HL-60 (cell line): Measurements from ENCODE around the gene PTPRG.

Experiments used
- DNase-seq, 2 experiments: peaks; one replicate each; pipeline ENCODE4 v3.0.0-alpha.2; 2010 to 2020; ENCODE audit warnings: low read depth in 1 of 2, low spot score in 1 of 2
- H3K27ac ChIP-seq: fragments of 250-450 bp; sonication (Bioruptor Pico); replicated peaks from 2 replicates; pipeline ENCODE4 v1.5.1; 2020; ENCODE audit warnings: mild to moderate bottlenecking, moderate library complexity
- H3K27me3 ChIP-seq: fragments of 250-450 bp; sonication (Bioruptor Pico); 2 replicates; pipeline ENCODE4 v1.5.1; 2021; ENCODE audit warnings: mild to moderate bottlenecking, moderate library complexity; ENCODE audit not compliant: insufficient read depth, poor library complexity, severe bottlenecking
- H3K4me3 ChIP-seq: replicated peaks from 2 replicates; pipeline ENCODE4 v1.5.1; 2011; ENCODE audit warnings: mild to moderate bottlenecking, control low read depth, low read length; ENCODE audit not compliant: insufficient read depth
- CTCF ChIP-seq: IDR thresholded peaks from one replicate; pipeline ENCODE4 v1.5.1; 2011; ENCODE audit warnings: low read length, control low read depth, inconsistent platforms; ENCODE audit not compliant: insufficient read depth
- GABPA ChIP-seq: IDR thresholded peaks from 2 replicates; pipeline ENCODE4 v1.6.1; 2012; ENCODE audit warnings: low read depth
- POLR2AphosphoS5 ChIP-seq: IDR thresholded peaks from 2 replicates; pipeline ENCODE4 v1.6.1; 2012; ENCODE audit warnings: low read depth
- REST ChIP-seq: IDR thresholded peaks from 2 replicates; pipeline ENCODE4 v1.6.1; 2012; ENCODE audit warnings: low read depth; ENCODE audit not compliant: insufficient replicate concordance
- SPI1 ChIP-seq: IDR thresholded peaks from 2 replicates; pipeline ENCODE4 v1.6.1; 2012; ENCODE audit warnings: low read depth, mild to moderate bottlenecking, borderline replicate concordance

The PTPRG gene

GRCh38 chr3:61805510-61806080 is 244.2 kb downstream of the PTPRG start:
- Histone ChIP-seq H3K27me3 (no peaks in the 10 kb centered on the region), H3K27ac (no peak overlapping the region), H3K4me3 (no peak overlapping the region)
- DNase-seq, result no peak
- TF ChIP-seq REST, result no peak
- TF ChIP-seq SPI1, result no peak
- no peak for TF ChIP-seq POLR2AphosphoS5
- TF ChIP-seq GABPA, result no peak
- no peak for TF ChIP-seq CTCF

- TF ChIP-seq CTCF (no peak), REST (no peak), SPI1 (no peak), GABPA (no peak), POLR2AphosphoS5 (no peak)
- no peak overlapping the region for H3K4me3 ChIP-seq
- H3K27ac ChIP-seq, result no peak overlapping the region
- DNase-seq, result no peak
- no peaks in the 10 kb centered on the region for H3K27me3 ChIP-seq
Measured at GRCh38 chr3:61806810-61807209, 245.4 kb downstream of the PTPRG start.

- Histone ChIP-seq H3K27me3 (no peaks in the 10 kb centered on the region), H3K4me3 (no peak overlapping the region), H3K27ac (no peak overlapping the region)
- TF ChIP-seq POLR2AphosphoS5 (no peak), REST (no peak), GABPA (no peak), CTCF (no peak), SPI1 (no peak)
- no peak for DNase-seq
Measured at GRCh38 chr3:61807865-61808276, 246.5 kb downstream of the PTPRG start.
